ENCODE measurements around the gene ZBTB39. TPM values are rescaled to one million over a fixed set of nuclear protein-coding genes. Genes with fewer than 3 reads are reported as not detected.

The ZBTB39 gene
- total and polyA plus RNA-seq, 2 of the 13 experiments (the other 11 are each of a cell fraction or from before 2014, with no cell fraction given), result 6.5 to 6.9 TPM

DNA sequence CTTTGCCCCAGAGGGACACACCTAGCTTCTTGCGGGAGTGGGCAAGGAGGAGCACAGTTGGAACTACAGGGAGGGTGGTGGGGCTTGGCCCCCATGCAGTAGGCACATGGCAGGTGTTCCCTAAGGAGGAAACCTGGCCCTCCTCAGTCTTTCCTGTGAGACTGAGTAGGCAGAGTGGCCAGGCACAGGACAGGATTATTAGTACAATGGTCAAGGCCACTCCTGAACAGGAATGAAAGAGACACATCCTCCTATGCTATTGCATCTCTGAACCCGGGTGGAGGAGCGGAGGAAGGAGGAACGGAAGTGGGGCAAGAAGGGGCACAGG, 42.7 kb upstream of the ZBTB39 start:
- H3K27me3 ChIP-seq (ENCODE audit: control insufficient read depth in 1 of 2, insufficient read depth in 2 of 2, low read length in 2 of 2), result no peaks in the 10 kb centered on the region
- H2AFZ ChIP-seq (ENCODE audit: low read length), result no peak overlapping the region
- peak; percentile 12; the same call in 1 of the 2 replicates for TF ChIP-seq SMAD3 (CRISPR knock-in tag; IDR thresholded peaks at IDR 0.05)
- peak; percentile 80 for TF ChIP-seq HNF4A (CRISPR knock-in tag; IDR thresholded peaks at IDR 0.05)
- peak; percentile 56 for TF ChIP-seq SALL1 (CRISPR knock-in tag; IDR thresholded peaks at IDR 0.05)
- peak; percentile 72 for TF ChIP-seq GATAD2A (CRISPR knock-in tag; IDR thresholded peaks at IDR 0.05)
- TF ChIP-seq NONO (IDR thresholded peaks at IDR 0.05), result no peak
- no peak for TF ChIP-seq NONO (CRISPR knock-in tag; conservative IDR thresholded peaks at IDR 0.05)
- TF ChIP-seq, protein P1, sequence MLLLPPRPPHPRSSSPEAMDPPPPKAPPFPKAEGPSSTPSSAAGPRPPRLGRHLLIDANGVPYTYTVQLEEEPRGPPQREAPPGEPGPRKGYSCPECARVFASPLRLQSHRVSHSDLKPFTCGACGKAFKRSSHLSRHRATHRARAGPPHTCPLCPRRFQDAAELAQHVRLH (CRISPR knock-in tag; IDR thresholded peaks at IDR 0.05; ENCODE audit: borderline replicate concordance, low read depth), result no peak
- TF ChIP-seq ZNF263 (CRISPR knock-in tag; IDR thresholded peaks at IDR 0.05), result 0 out of 2 replicates have a peak, but pooled peaks have one; percentile 29
- TF ChIP-seq HNF4G (IDR thresholded peaks at IDR 0.05; ENCODE audit: borderline replicate concordance, low read depth, low read length), result peak; percentile 25; the same call in 1 of the 2 replicates
- TF ChIP-seq HNF4G (CRISPR knock-in tag; IDR thresholded peaks at IDR 0.05; ENCODE audit: borderline replicate concordance, low read depth), result no peak
- TF ChIP-seq POLR2G (IDR thresholded peaks at IDR 0.05; ENCODE audit: low read depth, low read length), result no peak
- 0 out of 2 replicates have a peak, but pooled peaks have one; percentile 7 for TF ChIP-seq THAP11 (CRISPR knock-in tag; IDR thresholded peaks at IDR 0.05)
- 0 out of 2 replicates have a peak, but pooled peaks have one; percentile 33 for TF ChIP-seq PPARG (CRISPR knock-in tag; conservative IDR thresholded peaks at IDR 0.05)
- TF ChIP-seq NCOR1 (IDR thresholded peaks at IDR 0.05; ENCODE audit: borderline replicate concordance, low read length), result 0 out of 2 replicates have a peak, but pooled peaks have one; percentile 26
- TF ChIP-seq GABPB1 (CRISPR knock-in tag; IDR thresholded peaks at IDR 0.05), result 0 out of 2 replicates have a peak, but pooled peaks have one; percentile 2
- peak; percentile 23; the same call in 1 of the 2 replicates for TF ChIP-seq FOSL2 (CRISPR knock-in tag; IDR thresholded peaks at IDR 0.05)
- peak overlapping the region; percentile 43 to 54 (median 49); a peak in 5 of 6 replicates for H3K4me3 ChIP-seq (replicated peaks in 1 of 3; ENCODE audit: insufficient read depth in 1 of 3, low read depth in 2 of 3, low read length in 3 of 3)
- ATAC-seq, result peak; percentile 69
- FAIRE-seq, result peak; percentile 8
- no peak overlapping the region for H3K9ac ChIP-seq (ENCODE audit: insufficient read depth, low read depth, low read length)
- H3K4me1 ChIP-seq (ENCODE audit: insufficient read depth, low read length), result peaks cover 38% of the 10 kb centered on the region
- CTCF ChIA-PET (ENCODE audit: low intra/inter-chr PET ratio, low total read pairs), result no interaction called here
- H3K4me2 ChIP-seq (ENCODE audit: low read depth, low read length), result peak overlapping the region; percentile 83
- intact Hi-C loops (cut with micrococcal nuclease; ENCODE audit: unreplicated experiment), result no loop called here
- no TSS peak for BruUV-seq (replicated peaks)
- WGBS (ENCODE audit: low lambda C conversion rate), result 8% methylated on average over 4 of the region's 4 CpGs
- in situ Hi-C loops (cut with HindIII; ENCODE audit: extremely low pct_ligation_motif_present, low pct_unique_long_range_greater_than_20kb), result no loop called here
- peak; percentile 9 for DNase-seq (ENCODE audit: low spot score)
- H3K36me3 ChIP-seq (replicated peaks in 1 of 2; ENCODE audit: control insufficient read depth in 1 of 2, insufficient read depth in 2 of 2, low read length in 2 of 2), result no peaks in the 10 kb centered on the region
- H4K20me1 ChIP-seq (ENCODE audit: insufficient read depth, low read length), result no peaks in the 10 kb centered on the region
- no peak overlapping the region for H3K27ac ChIP-seq (ENCODE audit: extremely low read length, insufficient read depth, low read length)
- no peaks in the 10 kb centered on the region for H3K9me3 ChIP-seq (ENCODE audit: low read length)
- H3K79me2 ChIP-seq (ENCODE audit: insufficient read depth, low read length), result no peaks in the 10 kb centered on the region
- POLR2A ChIA-PET, result interaction anchor here (0.8 to 2.6 kb wide), 7 partner anchors 10 to 63 kb away, joined by 3 to 11 read pairs (median 5); partner anchors contain the start of genes NEMP1, STAT6 and TAC3
